ENCODE data around the gene PCAT6.

DNA sequence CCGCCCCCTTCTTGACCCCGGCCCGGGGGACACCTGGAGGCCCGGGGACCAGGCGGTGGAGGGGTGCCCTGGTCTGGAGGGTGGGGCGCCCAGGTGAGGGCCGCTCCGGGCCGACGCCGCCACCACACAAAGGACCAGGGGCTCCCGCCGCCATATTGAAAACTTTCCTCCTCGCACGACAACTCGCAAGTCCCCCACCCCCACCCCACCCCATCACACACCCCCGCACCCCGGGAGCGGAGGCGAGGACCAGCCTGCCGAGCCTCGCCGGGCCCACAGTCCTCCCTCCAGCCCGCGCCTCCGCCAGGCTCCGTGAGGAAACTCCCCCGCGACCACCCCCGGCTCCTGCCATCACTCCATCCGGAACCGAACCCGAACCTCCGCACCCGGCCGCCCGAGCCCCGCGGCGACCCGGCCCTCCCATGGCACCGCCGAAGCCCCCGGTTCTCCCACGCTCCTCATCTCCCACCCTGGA, 3.3 kb upstream of the PCAT6 start:
- TF ChIP-seq SIN3A (IDR thresholded peaks at IDR 0.05; ENCODE audit: borderline replicate concordance, insufficient read depth, low read length) (no peak), TAF1 (IDR thresholded peaks at IDR 0.05; ENCODE audit: borderline replicate concordance, insufficient read depth, low read length) (no peak), POLR2AphosphoS5 (IDR thresholded peaks at IDR 0.05; ENCODE audit: low read depth, low read length) (no peak), REST (IDR thresholded peaks at IDR 0.05; ENCODE audit: insufficient read depth in 1 of 2, low read depth in 2 of 2, low read length in 2 of 2) (no peak), FOXP2 (optimal IDR thresholded peaks at IDR 0.05; ENCODE audit: borderline replicate concordance, extremely low read depth, extremely low read length, insufficient read depth) (no peak)
